ENCODE data around the gene ZNF428. TPM values are rescaled to one million over a fixed set of nuclear protein-coding genes. Genes with fewer than 3 reads are reported as not detected.

ZNF428 gene
- total and polyA plus RNA-seq, 2 of the 8 experiments (the other 6 are each of a cell fraction or from before 2014, with no cell fraction given): 7.8 to 16.7 TPM

DNA sequence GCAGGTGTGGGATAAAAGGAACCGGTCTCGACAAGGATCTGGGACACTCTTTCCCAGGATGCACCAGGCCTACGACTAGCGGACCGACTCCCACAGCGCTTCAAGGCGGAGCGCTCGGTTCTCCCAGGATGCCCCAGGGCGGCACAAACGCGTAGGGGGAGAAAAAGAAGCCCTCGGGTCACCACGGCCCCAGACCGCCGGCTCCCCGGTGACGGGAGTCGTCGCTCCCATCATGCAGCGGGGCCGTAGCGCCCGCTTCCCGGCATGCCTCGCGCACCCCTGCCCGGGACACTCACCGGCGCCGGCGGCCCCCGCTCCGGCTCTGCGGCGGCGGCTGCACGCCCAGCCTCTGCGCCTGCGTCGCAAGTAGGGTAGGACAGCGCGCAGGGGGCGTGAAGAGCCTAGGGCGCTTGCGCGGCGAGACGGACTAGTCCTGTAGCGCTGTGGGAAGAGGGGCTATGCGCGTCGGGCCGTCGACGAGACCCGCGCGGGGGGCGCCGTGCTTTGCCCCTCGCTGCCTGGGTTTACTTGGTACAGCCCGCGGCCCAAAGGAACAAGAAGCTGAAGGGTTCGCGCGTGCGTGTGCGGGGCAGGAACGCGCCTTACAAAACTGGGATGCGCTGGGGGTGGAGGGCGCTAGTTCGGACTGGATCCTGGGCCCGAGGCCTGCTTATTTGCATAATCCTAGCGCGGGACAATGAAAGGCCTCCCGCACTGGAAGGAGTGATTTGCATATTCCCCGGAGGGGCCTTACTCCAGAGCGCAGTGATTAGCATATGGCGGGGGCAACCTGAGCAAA is at the start of gene ZNF428 (continued):
- TF ChIP-seq EP300 (IDR thresholded peaks at IDR 0.05; ENCODE audit: borderline replicate concordance in 1 of 2, low read depth in 2 of 2, low read length in 2 of 2) (peak in 1 of 2 experiments; percentile 60; a peak in 2 of 3 replicates), ASH2L (IDR thresholded peaks at IDR 0.05; ENCODE audit: low read length) (peak; percentile 93), JUND (IDR thresholded peaks at IDR 0.05; ENCODE audit: low read length) (peak; percentile 20), TEAD4 (IDR thresholded peaks at IDR 0.05; ENCODE audit: low read depth, low read length) (no peak), SIX5 (IDR thresholded peaks at IDR 0.05; ENCODE audit: low read depth, low read length) (no peak), RFX5 (IDR thresholded peaks at IDR 0.05; ENCODE audit: borderline replicate concordance, low read depth, low read length) (no peak), SRF (IDR thresholded peaks at IDR 0.05; ENCODE audit: low read depth, low read length) (no peak), RXRA (IDR thresholded peaks at IDR 0.05; ENCODE audit: insufficient read depth, low read depth, low read length) (no peak), CEBPB (IDR thresholded peaks at IDR 0.05; ENCODE audit: low read depth, low read length) (0 out of 2 replicates have a peak, but pooled peaks have one; percentile 25), BCL11A (IDR thresholded peaks at IDR 0.05; ENCODE audit: low read depth in 2 of 2, low read length in 2 of 2) (no peak), JUN (IDR thresholded peaks at IDR 0.05; ENCODE audit: low read depth, low read length) (no peak), RBBP5 (IDR thresholded peaks at IDR 0.05; ENCODE audit: borderline replicate concordance, low read depth, low read length) (peak; percentile 74), SIRT6 (IDR thresholded peaks at IDR 0.05; ENCODE audit: low read length) (no peak), KDM4A (IDR thresholded peaks at IDR 0.05; ENCODE audit: low read depth, low read length, severe bottlenecking) (peak; percentile 79), EZH2 (IDR thresholded peaks at IDR 0.05; ENCODE audit: low read depth, low read length, severe bottlenecking) (no peak), CHD1 (IDR thresholded peaks at IDR 0.05; ENCODE audit: low read depth, low read length) (no peak; the same call in 1 of the 2 replicates), HDAC2 (IDR thresholded peaks at IDR 0.05; ENCODE audit: borderline replicate concordance in 1 of 2, low read depth in 2 of 2, low read length in 2 of 2) (peak in 1 of 2 experiments; percentile 60; a peak in 1 of 4 replicates), CBX5 (IDR thresholded peaks at IDR 0.05; ENCODE audit: low read depth, low read length) (no peak)
- TF ChIP-seq, protein P1, sequence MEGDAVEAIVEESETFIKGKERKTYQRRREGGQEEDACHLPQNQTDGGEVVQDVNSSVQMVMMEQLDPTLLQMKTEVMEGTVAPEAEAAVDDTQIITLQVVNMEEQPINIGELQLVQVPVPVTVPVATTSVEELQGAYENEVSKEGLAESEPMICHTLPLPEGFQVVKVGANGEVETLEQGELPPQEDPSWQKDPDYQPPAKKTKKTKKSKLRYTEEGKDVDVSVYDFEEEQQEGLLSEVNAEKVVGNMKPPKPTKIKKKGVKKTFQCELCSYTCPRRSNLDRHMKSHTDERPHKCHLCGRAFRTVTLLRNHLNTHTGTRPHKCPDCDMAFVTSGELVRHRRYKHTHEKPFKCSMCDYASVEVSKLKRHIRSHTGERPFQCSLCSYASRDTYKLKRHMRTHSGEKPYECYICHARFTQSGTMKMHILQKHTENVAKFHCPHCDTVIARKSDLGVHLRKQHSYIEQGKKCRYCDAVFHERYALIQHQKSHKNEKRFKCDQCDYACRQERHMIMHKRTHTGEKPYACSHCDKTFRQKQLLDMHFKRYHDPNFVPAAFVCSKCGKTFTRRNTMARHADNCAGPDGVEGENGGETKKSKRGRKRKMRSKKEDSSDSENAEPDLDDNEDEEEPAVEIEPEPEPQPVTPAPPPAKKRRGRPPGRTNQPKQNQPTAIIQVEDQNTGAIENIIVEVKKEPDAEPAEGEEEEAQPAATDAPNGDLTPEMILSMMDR (IDR thresholded peaks at IDR 0.05; ENCODE audit: control extremely low read depth in 1 of 3, insufficient read depth in 1 of 3, low read depth in 1 of 3, low read length in 3 of 3): no peak
- TF ChIP-seq, protein P2, sequence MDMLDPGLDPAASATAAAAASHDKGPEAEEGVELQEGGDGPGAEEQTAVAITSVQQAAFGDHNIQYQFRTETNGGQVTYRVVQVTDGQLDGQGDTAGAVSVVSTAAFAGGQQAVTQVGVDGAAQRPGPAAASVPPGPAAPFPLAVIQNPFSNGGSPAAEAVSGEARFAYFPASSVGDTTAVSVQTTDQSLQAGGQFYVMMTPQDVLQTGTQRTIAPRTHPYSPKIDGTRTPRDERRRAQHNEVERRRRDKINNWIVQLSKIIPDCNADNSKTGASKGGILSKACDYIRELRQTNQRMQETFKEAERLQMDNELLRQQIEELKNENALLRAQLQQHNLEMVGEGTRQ (IDR thresholded peaks at IDR 0.05; ENCODE audit: low read length): no peak
